ENCODE results near the gene DDHD1.

GRCh38 chr14:53016919-53017318, 136.2 kb downstream of the DDHD1 start:
- TF ChIP-seq EZH2phosphoT487 (conservative IDR thresholded peaks at IDR 0.05; ENCODE audit: low read length) (no peak), CTCF (IDR thresholded peaks at IDR 0.05; ENCODE audit: insufficient read depth, low read length, poor library complexity, severe bottlenecking) (no peak)
